Caco-2 (cell line): ENCODE data around the gene AKAP6. TPM values are rescaled to one million over a fixed set of nuclear protein-coding genes. Genes with fewer than 3 reads are reported as not detected.

ENCODE experiments used
- BruUV-seq: library from RNA; stranded (reverse); fragments of 400-500 nt; replicated peaks from 2 replicates; lab custom pipeline; 2021; lab: Mats Ljungman, UMichigan
- CTCF ChIA-PET: fragments of 300-600 bp; sonication (Branson Sonifier 250); formaldehyde crosslinking; loops from one replicate; lab custom pipeline; 2022; ENCODE audit warnings: antibody characterized with exemption; lab: Charles Lee
- POLR2A ChIA-PET: fragments of 300-600 bp; sonication (Branson Sonifier 250); formaldehyde crosslinking; loops from one replicate; lab custom pipeline; 2022; ENCODE audit warnings: antibody characterized with exemption; lab: Charles Lee
- DNase-seq, 2 experiments: peaks; one replicate each; pipeline versions ENCODE4 v3.0.0 to v3.0.0-alpha.2; 2020 to 2022
- H3K27me3 ChIP-seq: replicated peaks from 2 replicates; pipeline ENCODE4 v1.6.0; 2011; ENCODE audit warnings: low read length; ENCODE audit not compliant: control insufficient read depth, insufficient read depth
- H3K36me3 ChIP-seq: 2 replicates; pipeline ENCODE4 v1.5.1; 2011; ENCODE audit warnings: low read length; ENCODE audit not compliant: control insufficient read depth, insufficient read depth
- H3K4me1 ChIP-seq: fragments of 250-450 bp; sonication (Bioruptor Pico); 2 replicates; pipeline ENCODE4 v1.5.1; 2020; ENCODE audit warnings: mild to moderate bottlenecking
- H3K4me3 ChIP-seq: 2 replicates; pipeline ENCODE4 v1.5.1; 2011; ENCODE audit warnings: low read depth, mild to moderate bottlenecking, control low read depth, low read length
- H3K9me3 ChIP-seq: fragments of 250-450 bp; sonication (Bioruptor Pico); 2 replicates; pipeline ENCODE4 v1.5.1; 2020; ENCODE audit warnings: mild to moderate bottlenecking, moderate library complexity
- H3K27ac Mint-ChIP-seq: one replicate; pipeline ENCODE4 v1.8.0; 2022; ENCODE audit warnings: mixed read lengths; ENCODE audit not compliant: unreplicated experiment
- H3K27me3 Mint-ChIP-seq: one replicate; pipeline ENCODE4 v1.8.0; 2022; ENCODE audit warnings: mixed read lengths; ENCODE audit not compliant: insufficient read depth, unreplicated experiment
- H3K36me3 Mint-ChIP-seq: one replicate; pipeline ENCODE4 v1.8.0; 2022; ENCODE audit warnings: mild to moderate bottlenecking, mixed read lengths; ENCODE audit not compliant: insufficient read depth, unreplicated experiment
- H3K4me1 Mint-ChIP-seq: one replicate; pipeline ENCODE4 v1.8.0; 2022; ENCODE audit warnings: low read depth, mixed read lengths; ENCODE audit not compliant: unreplicated experiment
- H3K4me3 Mint-ChIP-seq: one replicate; pipeline ENCODE4 v1.8.0; 2022; ENCODE audit warnings: mild to moderate bottlenecking, moderate library complexity, mixed read lengths; ENCODE audit not compliant: unreplicated experiment
- H3K9me3 Mint-ChIP-seq: one replicate; pipeline ENCODE4 v1.8.0; 2022; ENCODE audit warnings: mixed read lengths; ENCODE audit not compliant: unreplicated experiment
- CTCF ChIP-seq, 2 experiments: fragments of 200-600 bp in 1 of 2; IDR thresholded peaks; 1 replicate in 1 of 2; 2 replicates in 1 of 2; pipeline versions ENCODE4 v1.5.1 to v1.8.0; 2011 to 2022; ENCODE audit warnings: antibody characterized with exemption in 1 of 2, control low read depth in 1 of 2, inconsistent platforms in 1 of 2, low read depth in 1 of 2, low read length in 1 of 2, mild to moderate bottlenecking in 1 of 2, moderate library complexity in 1 of 2; ENCODE audit not compliant: insufficient read depth in 1 of 2, severe bottlenecking in 1 of 2, unreplicated experiment in 1 of 2
- intact Hi-C: fragments of 100-400 bp; cut with micrococcal nuclease; formaldehyde crosslinking; loops from one replicate; pipeline ENCODE4 v1.10.0; 2022; ENCODE audit not compliant: unreplicated experiment
- total RNA-seq: library from RNA; stranded (reverse); gene quantifications from 2 replicates; pipeline ENCODE4 v1.2.3, GENCODE V29; 2022

AKAP6 gene
- total RNA-seq, 1 experiment from 2014 or later = 3.0 TPM

- H3K4me1 Mint-ChIP-seq = no peaks in the 10 kb centered on the region
- Histone ChIP-seq H3K27me3 (no peaks in the 10 kb centered on the region), H3K4me3 (no peak overlapping the region), H3K4me1 (no peaks in the 10 kb centered on the region), H3K36me3 (no peaks in the 10 kb centered on the region), H3K9me3 (no peaks in the 10 kb centered on the region)
- peaks cover 4% of the 10 kb centered on the region for H3K27me3 Mint-ChIP-seq
- ChIA-PET POLR2A (no interaction called here), CTCF (no interaction called here)
- TF ChIP-seq CTCF (IDR thresholded peaks at IDR 0.05; ENCODE audit: insufficient read depth in 1 of 2, low read depth in 1 of 2, low read length in 1 of 2, severe bottlenecking in 1 of 2, unreplicated experiment in 1 of 2) = no peak
- H3K27ac Mint-ChIP-seq = no peak overlapping the region
- H3K36me3 Mint-ChIP-seq = no peaks in the 10 kb centered on the region
- H3K9me3 Mint-ChIP-seq = no peaks in the 10 kb centered on the region
- intact Hi-C loops = no loop called here
- no peak overlapping the region for H3K4me3 Mint-ChIP-seq
- no TSS peak for BruUV-seq
- no peak for DNase-seq
Measured at GRCh38 chr14:32637582-32637981, 308.5 kb downstream of the AKAP6 start.

- Mint-ChIP-seq H3K9me3 (no peaks in the 10 kb centered on the region), H3K4me1 (no peaks in the 10 kb centered on the region), H3K27ac (no peak overlapping the region), H3K4me3 (no peak overlapping the region), H3K27me3 (peaks cover 7% of the 10 kb centered on the region), H3K36me3 (no peaks in the 10 kb centered on the region)
- no peaks in the 10 kb centered on the region for H3K9me3 ChIP-seq
- DNase-seq = no peak
- intact Hi-C loops = no loop called here
- H3K4me3 ChIP-seq = no peak overlapping the region
- no peaks in the 10 kb centered on the region for H3K36me3 ChIP-seq
- no peak for TF ChIP-seq CTCF (IDR thresholded peaks at IDR 0.05; ENCODE audit: insufficient read depth in 1 of 2, low read depth in 1 of 2, low read length in 1 of 2, severe bottlenecking in 1 of 2, unreplicated experiment in 1 of 2)
- no TSS peak for BruUV-seq
- H3K4me1 ChIP-seq = no peaks in the 10 kb centered on the region
- ChIA-PET CTCF (no interaction called here), POLR2A (no interaction called here)
- no peaks in the 10 kb centered on the region for H3K27me3 ChIP-seq
Measured at GRCh38 chr14:32639208-32639607, 310.1 kb downstream of the AKAP6 start.

- peaks cover 7% of the 10 kb centered on the region for H3K27me3 Mint-ChIP-seq
Measured at GRCh38 chr14:32645551-32645950, 316.5 kb downstream of the AKAP6 start.

More at GRCh38 chr14:32645551-32645950, 316.5 kb downstream of the AKAP6 start:
- H3K27me3 ChIP-seq = no peaks in the 10 kb centered on the region
- Mint-ChIP-seq H3K27ac (no peak overlapping the region), H3K9me3 (no peaks in the 10 kb centered on the region), H3K4me3 (no peak overlapping the region), H3K4me1 (no peaks in the 10 kb centered on the region), H3K36me3 (no peaks in the 10 kb centered on the region)
- no peak for DNase-seq
- intact Hi-C loops = no loop called here
- ChIA-PET POLR2A (no interaction called here), CTCF (no interaction called here)
- H3K4me3 ChIP-seq = no peak overlapping the region
- no peaks in the 10 kb centered on the region for H3K4me1 ChIP-seq
- no peaks in the 10 kb centered on the region for H3K9me3 ChIP-seq
- no peaks in the 10 kb centered on the region for H3K36me3 ChIP-seq
- BruUV-seq = no TSS peak
- no peak for TF ChIP-seq CTCF (IDR thresholded peaks at IDR 0.05; ENCODE audit: insufficient read depth in 1 of 2, low read depth in 1 of 2, low read length in 1 of 2, severe bottlenecking in 1 of 2, unreplicated experiment in 1 of 2)
